CD4-positive, CD25-positive, alpha-beta regulatory T cell (primary cell): ENCODE data around the gene CT83. TPM values are rescaled to one million over a fixed set of nuclear protein-coding genes. Genes with fewer than 3 reads are reported as not detected.
A peak's percentile ranks its signal among the peaks of the same experiment; 100 is the strongest.

Experiments used
- ATAC-seq, 2 donors: fragments of 150-1000 bp; cut with Tn5 transposase; one replicate each; pipeline ENCODE4 v1.10.0; 2021; ENCODE audit warnings: low read depth in 2 of 2, moderate number of reproducible peaks in 2 of 2, moderate library complexity in 1 of 2
- DNase-seq, 3 donors: peaks; one replicate each; pipeline versions ENCODE4 v3.0.0 to v3.0.0-alpha.2; 2012 to 2022; ENCODE audit warnings: mixed read lengths in 1 of 3
- H3K27ac ChIP-seq: one replicate; pipeline ENCODE4 v1.7.0; 2013; ENCODE audit warnings: mild to moderate bottlenecking, low read length; ENCODE audit not compliant: insufficient read depth, poor library complexity, severe bottlenecking
- H3K27me3 ChIP-seq: one replicate; pipeline ENCODE4 v1.7.0; 2013; ENCODE audit warnings: low read length; ENCODE audit not compliant: control insufficient read depth, insufficient read depth
- H3K36me3 ChIP-seq: one replicate; pipeline ENCODE4 v1.7.0; 2013; ENCODE audit warnings: mild to moderate bottlenecking, low read length, moderate library complexity; ENCODE audit not compliant: control insufficient read depth, insufficient read depth
- H3K4me1 ChIP-seq: 2 replicates; pipeline ENCODE4 v1.7.0; 2013; ENCODE audit warnings: mild to moderate bottlenecking, low read length; ENCODE audit not compliant: insufficient read depth, control insufficient read depth, poor library complexity, severe bottlenecking
- H3K4me3 ChIP-seq: one replicate; pipeline ENCODE4 v1.7.0; 2013; ENCODE audit warnings: low read depth, mild to moderate bottlenecking, low read length, moderate library complexity
- H3K9me3 ChIP-seq, 2 experiments: 1 replicate in 1 of 2; 2 replicates in 1 of 2; pipeline ENCODE4 v1.7.0; 2013; ENCODE audit warnings: low read length in 2 of 2, mild to moderate bottlenecking in 1 of 2, moderate library complexity in 1 of 2; ENCODE audit not compliant: control insufficient read depth in 2 of 2
- H3K27ac Mint-ChIP-seq, 3 donors: one replicate each; pipeline ENCODE4 v1.8.0; 2020 to 2022; ENCODE audit warnings: mild to moderate bottlenecking in 3 of 3, mixed read lengths in 3 of 3, moderate library complexity in 2 of 3
- H3K27me3 Mint-ChIP-seq: one replicate; pipeline ENCODE4 v1.8.0; 2022; ENCODE audit warnings: mild to moderate bottlenecking, mixed read lengths
- H3K36me3 Mint-ChIP-seq: one replicate; pipeline ENCODE4 v1.8.0; 2020; ENCODE audit warnings: mixed read lengths
- H3K4me1 Mint-ChIP-seq, 4 donors: one replicate each; pipeline ENCODE4 v1.8.0; 2020 to 2022; ENCODE audit warnings: mixed read lengths in 4 of 4, mild to moderate bottlenecking in 1 of 4
- H3K4me3 Mint-ChIP-seq, 4 donors: one replicate each; pipeline ENCODE4 v1.8.0; 2020 to 2022; ENCODE audit warnings: mild to moderate bottlenecking in 4 of 4, mixed read lengths in 4 of 4, moderate library complexity in 3 of 4
- H3K9me3 Mint-ChIP-seq, 7 donors: one replicate each; pipeline ENCODE4 v1.8.0; 2020 to 2022; ENCODE audit warnings: mixed read lengths in 7 of 7, mild to moderate bottlenecking in 3 of 7, moderate library complexity in 2 of 7
- polyA plus RNA-seq, 4 donors: library from polyadenylated mRNA; unstranded; fragments of 300-500 nt; fragmentation: Illumina TruSeq; gene quantifications; one replicate each; pipeline ENCODE4 v1.2.3, GENCODE V29; 2021
- total RNA-seq: library from RNA; stranded (reverse); gene quantifications from one replicate; pipeline ENCODE4 v1.2.3, GENCODE V29; 2022

The CT83 gene, protein sequence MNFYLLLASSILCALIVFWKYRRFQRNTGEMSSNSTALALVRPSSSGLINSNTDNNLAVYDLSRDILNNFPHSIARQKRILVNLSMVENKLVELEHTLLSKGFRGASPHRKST
- total RNA-seq (not detected), polyA plus RNA-seq (not detected)

DNA sequence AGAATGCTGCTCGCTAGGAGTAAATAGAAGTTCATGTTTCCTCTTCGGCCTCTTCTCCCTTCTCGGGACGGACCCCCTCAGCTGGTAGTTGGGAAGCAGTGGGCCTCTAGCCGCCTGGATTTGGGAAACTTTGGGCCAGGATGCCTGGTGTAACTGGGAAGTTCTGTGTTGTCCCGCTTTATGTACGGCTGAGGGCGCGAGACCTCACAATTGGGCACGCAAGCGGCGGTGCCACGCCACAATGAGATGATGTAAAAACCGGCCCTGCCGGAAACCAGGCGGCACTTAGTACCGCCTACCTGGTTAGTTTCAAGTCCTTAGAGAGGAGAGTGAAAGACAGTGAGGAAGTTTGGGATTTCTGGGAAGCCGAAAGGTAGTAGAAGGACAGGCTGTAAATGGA is at the start of gene CT83:
CT83 (minus strand) TSS at position 155 of the 400 bp plus-strand sequence; CDS start at position 35, 120 bp downstream.
- no peak within 1 kb of the TSS for H3K4me3 ChIP-seq
- Mint-ChIP-seq H3K27ac (no peak within 1 kb of the TSS), H3K4me1 (no peaks in the 10 kb centered on the region), H3K36me3 (no peaks in the 10 kb centered on the region), H3K4me3 (peak within 1 kb of the TSS in 1 of 4 donors; percentile 32), H3K9me3 (peaks cover 0 to 2% (median 0%) of the 10 kb centered on the region in 7 donors), H3K27me3 (no peaks in the 10 kb centered on the region)
- no peak for DNase-seq
- ATAC-seq, result no peak
- no peaks in the 10 kb centered on the region for H3K36me3 ChIP-seq
- H3K9me3 ChIP-seq, result no peaks in the 10 kb centered on the region
- H3K27ac ChIP-seq, result no peak within 1 kb of the TSS
- H3K27me3 ChIP-seq, result no peaks in the 10 kb centered on the region
- no peaks in the 10 kb centered on the region for H3K4me1 ChIP-seq

DNA sequence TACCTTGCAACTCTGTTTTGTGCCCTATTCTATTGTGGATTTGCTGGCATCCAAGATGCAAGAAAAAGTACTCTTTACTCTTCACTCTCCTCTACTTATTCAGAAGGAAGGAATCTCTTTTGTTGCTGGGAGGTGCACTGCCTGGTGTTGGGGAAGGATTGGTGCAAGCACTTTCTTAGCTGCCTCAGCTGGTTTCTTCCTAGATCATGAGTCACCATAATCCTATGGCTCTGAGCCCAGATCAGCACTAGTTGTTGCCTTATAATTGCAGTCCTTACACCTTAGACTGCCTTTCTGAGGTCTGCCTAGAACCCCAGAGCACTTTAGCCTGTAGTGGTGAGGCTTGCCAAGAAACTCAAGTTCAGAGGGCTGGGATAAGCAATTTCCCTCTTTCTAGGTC is 37.0 kb upstream of the CT83 start:
- H3K27me3 Mint-ChIP-seq, result no peaks in the 10 kb centered on the region

DNA sequence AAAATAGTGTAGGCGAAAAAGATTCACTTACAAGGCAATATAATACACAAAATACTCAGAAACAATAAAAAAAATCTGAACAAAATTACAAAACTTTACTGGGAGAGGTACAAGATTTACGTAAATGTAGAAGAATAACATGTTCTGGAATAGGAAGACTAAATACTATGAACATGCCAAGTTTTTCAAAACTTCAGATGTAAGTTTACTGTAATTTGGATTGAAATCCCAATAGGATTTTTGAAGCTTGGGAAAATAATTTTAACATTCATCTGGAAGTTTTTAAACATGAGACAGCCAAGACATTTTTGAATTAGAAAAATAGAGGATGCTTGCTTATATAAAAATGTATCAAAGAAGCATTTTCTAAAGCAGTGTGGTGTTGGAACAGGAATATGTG is 30.5 kb upstream of the CT83 start:
- no peak overlapping the region for H3K27ac Mint-ChIP-seq
- ATAC-seq (no peak), DNase-seq (no peak)
- no peaks in the 10 kb centered on the region for H3K4me1 Mint-ChIP-seq
- Histone ChIP-seq H3K4me3 (no peak overlapping the region), H3K9me3 (no peaks in the 10 kb centered on the region), H3K36me3 (no peaks in the 10 kb centered on the region), H3K4me1 (no peaks in the 10 kb centered on the region), H3K27ac (no peak overlapping the region), H3K27me3 (no peaks in the 10 kb centered on the region)
- no peaks in the 10 kb centered on the region for H3K27me3 Mint-ChIP-seq
- H3K9me3 Mint-ChIP-seq, result peaks cover 0 to 3% (median 0%) of the 10 kb centered on the region in 7 donors
- H3K4me3 Mint-ChIP-seq, result no peak overlapping the region
- no peaks in the 10 kb centered on the region for H3K36me3 Mint-ChIP-seq

More for the DNA sequence above, 37.0 kb upstream of the CT83 start:
- H3K36me3 ChIP-seq, result no peaks in the 10 kb centered on the region
- H3K4me1 ChIP-seq, result no peaks in the 10 kb centered on the region
- H3K27ac ChIP-seq, result no peak overlapping the region
- H3K4me3 ChIP-seq, result no peak overlapping the region
- Mint-ChIP-seq H3K36me3 (no peaks in the 10 kb centered on the region), H3K4me1 (no peaks in the 10 kb centered on the region), H3K9me3 (peaks cover 0 to 5% (median 0%) of the 10 kb centered on the region in 7 donors), H3K4me3 (no peak overlapping the region), H3K27ac (no peak overlapping the region)
- DNase-seq, result no peak
- H3K27me3 ChIP-seq, result no peaks in the 10 kb centered on the region
- no peaks in the 10 kb centered on the region for H3K9me3 ChIP-seq
- no peak for ATAC-seq

DNA sequence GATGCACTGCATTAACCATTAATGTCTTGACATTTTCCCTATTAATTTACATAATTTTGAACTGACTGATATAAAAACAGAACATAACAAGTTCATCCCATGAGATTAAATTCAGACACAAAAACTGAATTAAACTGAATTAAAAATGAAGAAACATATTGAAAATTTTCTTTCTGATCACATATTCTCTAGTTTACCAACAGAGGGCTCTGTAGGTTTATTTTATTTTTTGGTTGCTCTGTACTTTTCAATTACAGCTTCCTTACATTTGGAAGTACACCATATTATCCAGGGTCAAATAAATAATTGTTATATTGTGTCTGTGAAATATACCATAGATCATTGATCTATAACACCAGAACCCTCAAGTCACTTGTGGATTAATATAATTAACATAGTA is 27.3 kb upstream of the CT83 start:
- Mint-ChIP-seq H3K36me3 (no peaks in the 10 kb centered on the region), H3K9me3 (peaks cover 0 to 4% (median 0%) of the 10 kb centered on the region in 7 donors), H3K4me3 (no peak overlapping the region), H3K27ac (no peak overlapping the region), H3K4me1 (no peaks in the 10 kb centered on the region), H3K27me3 (no peaks in the 10 kb centered on the region)
- Histone ChIP-seq H3K27ac (no peak overlapping the region), H3K9me3 (no peaks in the 10 kb centered on the region), H3K27me3 (no peaks in the 10 kb centered on the region), H3K4me1 (no peaks in the 10 kb centered on the region), H3K36me3 (no peaks in the 10 kb centered on the region), H3K4me3 (no peak overlapping the region)
- ATAC-seq, result no peak
- no peak for DNase-seq

DNA sequence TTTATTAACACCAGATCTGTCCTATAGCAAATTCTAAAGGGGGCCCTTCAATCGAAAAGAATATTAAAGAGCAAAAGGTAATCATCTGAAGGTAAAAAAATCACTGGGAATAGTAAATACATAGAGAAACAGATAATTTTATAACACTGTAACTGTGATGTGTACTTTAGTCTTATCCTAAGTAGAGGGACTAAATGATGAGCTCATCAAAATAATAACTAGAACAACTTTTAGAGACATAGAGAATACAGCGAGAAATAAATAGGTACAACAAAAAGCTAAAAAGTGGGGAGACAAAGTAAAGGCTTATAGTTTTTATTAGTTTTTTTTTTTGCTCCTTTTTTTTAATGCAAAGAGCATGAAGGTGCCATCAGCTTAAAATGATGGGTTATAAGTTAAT is 17.3 kb upstream of the CT83 start:
- no peaks in the 10 kb centered on the region for H3K36me3 ChIP-seq
- ATAC-seq (no peak), DNase-seq (no peak)
- H3K27me3 ChIP-seq, result no peaks in the 10 kb centered on the region
- H3K4me1 ChIP-seq, result no peaks in the 10 kb centered on the region
- Mint-ChIP-seq H3K27me3 (no peaks in the 10 kb centered on the region), H3K4me3 (no peak overlapping the region), H3K36me3 (no peaks in the 10 kb centered on the region), H3K9me3 (peaks cover 0 to 6% (median 0%) of the 10 kb centered on the region in 7 donors), H3K27ac (no peak overlapping the region), H3K4me1 (no peaks in the 10 kb centered on the region)
- H3K4me3 ChIP-seq, result no peak overlapping the region
- no peak overlapping the region for H3K27ac ChIP-seq
- no peaks in the 10 kb centered on the region for H3K9me3 ChIP-seq

DNA sequence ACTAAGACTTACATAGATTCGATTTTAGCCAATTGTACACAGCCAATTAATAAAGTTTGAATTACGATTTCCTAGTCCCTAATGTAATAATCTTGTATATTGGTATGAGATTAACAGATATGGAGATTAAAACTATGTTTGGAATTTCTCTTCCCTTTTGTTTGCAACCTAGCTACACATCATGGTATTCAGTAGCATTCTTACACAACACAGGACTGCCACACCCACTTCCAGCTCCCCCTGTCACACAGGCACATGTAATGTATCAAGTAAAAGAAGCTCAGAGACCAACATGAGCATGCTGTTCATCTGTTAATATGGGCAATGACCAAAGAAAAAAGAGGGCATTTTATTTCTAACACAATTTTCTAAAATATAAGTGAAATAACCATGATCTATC is 13.6 kb downstream of the CT83 start:
- H3K27ac ChIP-seq, result no peak overlapping the region
- Mint-ChIP-seq H3K27me3 (no peaks in the 10 kb centered on the region), H3K36me3 (no peaks in the 10 kb centered on the region), H3K9me3 (peaks cover 0 to 4% (median 0%) of the 10 kb centered on the region in 7 donors), H3K4me3 (no peak overlapping the region), H3K27ac (no peak overlapping the region), H3K4me1 (no peaks in the 10 kb centered on the region)
- DNase-seq, result no peak
- H3K9me3 ChIP-seq, result peaks cover 0 to 3% of the 10 kb centered on the region in 2 experiments
- no peak overlapping the region for H3K4me3 ChIP-seq
- no peaks in the 10 kb centered on the region for H3K27me3 ChIP-seq
- no peaks in the 10 kb centered on the region for H3K4me1 ChIP-seq
- H3K36me3 ChIP-seq, result no peaks in the 10 kb centered on the region
- no peak for ATAC-seq

DNA sequence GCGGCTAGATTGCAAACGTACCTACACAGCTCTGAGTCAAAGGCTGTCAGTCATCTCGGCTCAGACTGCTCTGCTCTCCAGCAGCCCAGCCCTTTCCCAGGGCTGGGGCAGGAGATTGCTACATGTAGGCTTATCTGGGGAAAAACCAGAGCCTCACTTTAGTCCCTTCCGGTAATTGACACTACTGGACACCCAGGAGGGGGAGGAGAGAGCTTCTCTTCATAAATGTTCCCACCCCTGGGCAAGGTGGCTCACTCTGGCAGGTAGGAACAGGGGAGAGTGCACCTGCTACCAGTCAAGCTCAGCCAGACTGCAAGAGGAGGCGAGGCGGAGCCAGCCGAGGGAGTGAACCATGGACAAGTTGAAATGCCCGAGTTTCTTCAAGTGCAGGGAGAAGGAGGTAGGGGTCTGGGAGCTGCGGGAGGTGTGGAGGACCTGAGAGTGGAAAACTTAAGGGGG is 26.4 kb downstream of the CT83 start, which contains the start of gene SLC6A14:
SLC6A14 (plus strand) TSS at position 249 of the 459 bp plus-strand sequence; CDS start at position 353, 104 bp downstream.
- H3K9me3 Mint-ChIP-seq, result peaks cover 0 to 8% (median 3%) of the 10 kb centered on the region in 7 donors
- ATAC-seq (no peak), DNase-seq (no peak)
- H3K36me3 ChIP-seq, result no peaks in the 10 kb centered on the region
- H3K4me1 Mint-ChIP-seq, result no peaks in the 10 kb centered on the region
- H3K9me3 ChIP-seq, result no peaks in the 10 kb centered on the region
- no peaks in the 10 kb centered on the region for H3K27me3 ChIP-seq
- H3K4me3 ChIP-seq, result no peak within 1 kb of the TSS
- no peaks in the 10 kb centered on the region for H3K36me3 Mint-ChIP-seq
- no peaks in the 10 kb centered on the region for H3K4me1 ChIP-seq
- no peak within 1 kb of the TSS for H3K4me3 Mint-ChIP-seq
- H3K27ac ChIP-seq, result no peak within 1 kb of the TSS
- H3K27ac Mint-ChIP-seq, result no peak within 1 kb of the TSS
- no peaks in the 10 kb centered on the region for H3K27me3 Mint-ChIP-seq

DNA sequence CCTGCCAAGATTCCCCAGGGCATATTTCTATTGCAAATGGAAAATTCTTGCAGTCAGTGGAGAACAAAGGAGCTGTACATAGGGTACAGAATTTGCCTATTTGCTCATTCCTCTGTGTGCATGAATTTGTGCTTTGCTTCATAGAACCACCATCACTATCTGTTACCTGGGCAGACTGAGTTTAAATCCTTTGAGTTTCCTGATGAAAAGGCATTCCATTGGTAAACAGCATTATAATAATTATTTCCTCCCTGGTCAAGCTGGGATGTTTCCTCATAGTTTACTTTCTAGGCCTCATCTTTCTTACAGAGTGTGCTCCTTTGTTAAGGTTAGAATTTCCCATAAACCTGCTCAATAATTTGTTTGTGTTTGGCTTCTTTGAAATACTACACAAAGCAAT is 27.2 kb downstream of the CT83 start:
- no peak overlapping the region for H3K27ac Mint-ChIP-seq
- DNase-seq (no peak), ATAC-seq (no peak)
- no peaks in the 10 kb centered on the region for H3K4me1 Mint-ChIP-seq
- Histone ChIP-seq H3K4me3 (no peak overlapping the region), H3K27ac (no peak overlapping the region), H3K4me1 (no peaks in the 10 kb centered on the region), H3K9me3 (no peaks in the 10 kb centered on the region), H3K27me3 (no peaks in the 10 kb centered on the region), H3K36me3 (no peaks in the 10 kb centered on the region)
- no peaks in the 10 kb centered on the region for H3K27me3 Mint-ChIP-seq
- H3K4me3 Mint-ChIP-seq, result no peak overlapping the region
- H3K36me3 Mint-ChIP-seq, result no peaks in the 10 kb centered on the region
- peaks cover 0 to 5% (median 3%) of the 10 kb centered on the region in 7 donors for H3K9me3 Mint-ChIP-seq
